DND-41 (cell line): ENCODE results near the gene FAM81B.

Experiments used
- ATAC-seq: fragments of 200-7000 bp; cut with Tn5 transposase; 3 replicates; pipeline ENCODE4 v1.9.1; 2021; ENCODE audit warnings: low read depth; ENCODE audit not compliant: insufficient read depth
- DNase-seq: peaks from one replicate; pipeline ENCODE4 v3.0.0-alpha.2; 2020
- H2AFZ ChIP-seq: 2 replicates; pipeline ENCODE4 v1.6.0; 2012; ENCODE audit warnings: low read depth, low read length
- H3K27ac ChIP-seq: 2 replicates; pipeline ENCODE4 v1.5.1; 2012; ENCODE audit warnings: low read length, inconsistent platforms
- H3K27me3 ChIP-seq: fragments of 200-600 bp; sonication (generic); 2 replicates; pipeline ENCODE4 v1.6.0; 2012; ENCODE audit warnings: low read length, mild to moderate bottlenecking, inconsistent platforms; ENCODE audit not compliant: insufficient read depth, poor library complexity
- H3K36me3 ChIP-seq: 2 replicates; pipeline ENCODE4 v1.5.1; 2012; ENCODE audit warnings: low read length, inconsistent platforms; ENCODE audit not compliant: insufficient read depth
- H3K4me1 ChIP-seq: 2 replicates; pipeline ENCODE4 v1.5.1; 2012; ENCODE audit warnings: mild to moderate bottlenecking, low read length; ENCODE audit not compliant: insufficient read depth
- H3K4me2 ChIP-seq: 2 replicates; pipeline ENCODE4 v1.6.0; 2012; ENCODE audit warnings: mild to moderate bottlenecking, moderate library complexity, low read length, inconsistent platforms; ENCODE audit not compliant: insufficient read depth
- H3K4me3 ChIP-seq, 2 experiments: fragments of 200-600 bp in 1 of 2; shearing (Covaris generic) in 1 of 2; 2 replicates each; pipeline ENCODE4 v1.5.1; 2012 to 2016; ENCODE audit warnings: inconsistent platforms in 2 of 2, low read length in 2 of 2, mild to moderate bottlenecking in 2 of 2, low read depth in 1 of 2, moderate library complexity in 1 of 2
- H3K79me2 ChIP-seq: 2 replicates; pipeline ENCODE4 v1.6.0; 2012; ENCODE audit warnings: low read length, inconsistent platforms; ENCODE audit not compliant: insufficient read depth
- H3K9ac ChIP-seq: 2 replicates; pipeline ENCODE4 v1.6.0; 2012; ENCODE audit warnings: low read depth, mild to moderate bottlenecking, inconsistent platforms, low read length, moderate library complexity
- H3K9me3 ChIP-seq: 2 replicates; pipeline ENCODE4 v1.5.1; 2012; ENCODE audit warnings: low read length, moderate library complexity, mild to moderate bottlenecking, inconsistent platforms; ENCODE audit not compliant: insufficient read depth, severe bottlenecking
- H4K20me1 ChIP-seq: 2 replicates; pipeline ENCODE4 v1.6.0; 2012; ENCODE audit warnings: low read length; ENCODE audit not compliant: insufficient read depth
- CTCF ChIP-seq: IDR thresholded peaks from 2 replicates; pipeline ENCODE4 v1.5.1; 2012; ENCODE audit warnings: borderline replicate concordance, low read length, moderate library complexity, mild to moderate bottlenecking; ENCODE audit not compliant: poor library complexity, severe bottlenecking; ENCODE audit errors: extremely low read depth
- EZH2 ChIP-seq: IDR thresholded peaks from 3 replicates; pipeline ENCODE4 v1.6.1; 2012; ENCODE audit warnings: borderline replicate concordance, low read depth, mild to moderate bottlenecking, moderate library complexity, low read length, inconsistent platforms; ENCODE audit not compliant: severe bottlenecking

The FAM81B gene

GRCh38 chr5:95471487-95471886 is 80.3 kb downstream of the FAM81B start:
- Histone ChIP-seq H3K36me3 (peaks cover 41% of the 10 kb centered on the region), H3K79me2 (no peaks in the 10 kb centered on the region)
- no peak for DNase-seq

GRCh38 chr5:95471942-95472341 is 80.8 kb downstream of the FAM81B start:
- TF ChIP-seq EZH2 (no peak), CTCF (no peak)
- no peaks in the 10 kb centered on the region for H3K79me2 ChIP-seq
- H3K9me3 ChIP-seq: no peaks in the 10 kb centered on the region
- no peak overlapping the region for H3K9ac ChIP-seq
- H3K27me3 ChIP-seq: no peaks in the 10 kb centered on the region
- DNase-seq: no peak
- no peak overlapping the region for H3K27ac ChIP-seq
- no peak overlapping the region for H3K4me2 ChIP-seq
- no peak overlapping the region for H3K4me3 ChIP-seq
- H3K36me3 ChIP-seq: peaks cover 42% of the 10 kb centered on the region
- no peaks in the 10 kb centered on the region for H4K20me1 ChIP-seq
- no peaks in the 10 kb centered on the region for H3K4me1 ChIP-seq
- H2AFZ ChIP-seq: no peak overlapping the region
- ATAC-seq: no peak

More at GRCh38 chr5:95471487-95471886, 80.3 kb downstream of the FAM81B start:
- no peak for ATAC-seq
- Histone ChIP-seq H3K9me3 (no peaks in the 10 kb centered on the region), H3K27ac (no peak overlapping the region), H4K20me1 (no peaks in the 10 kb centered on the region), H3K4me1 (no peaks in the 10 kb centered on the region), H3K9ac (no peak overlapping the region), H3K27me3 (no peaks in the 10 kb centered on the region), H2AFZ (no peak overlapping the region), H3K4me2 (no peak overlapping the region), H3K4me3 (no peak overlapping the region)
- TF ChIP-seq CTCF (no peak), EZH2 (no peak)

- DNase-seq: no peak
- Histone ChIP-seq H3K4me3 (no peak overlapping the region), H3K27ac (no peak overlapping the region), H3K36me3 (peaks cover 97% of the 10 kb centered on the region), H3K79me2 (no peaks in the 10 kb centered on the region), H4K20me1 (no peaks in the 10 kb centered on the region), H3K27me3 (no peaks in the 10 kb centered on the region), H3K9ac (no peak overlapping the region), H3K4me1 (no peaks in the 10 kb centered on the region), H2AFZ (no peak overlapping the region), H3K9me3 (peaks cover 23% of the 10 kb centered on the region), H3K4me2 (no peak overlapping the region)
- TF ChIP-seq CTCF: no peak
- no peak for TF ChIP-seq EZH2
- no peak for ATAC-seq
Observed at GRCh38 chr5:95484421-95484820, 93.3 kb downstream of the FAM81B start.

GRCh38 chr5:95486191-95486590 is 95.0 kb downstream of the FAM81B start:
- Histone ChIP-seq H3K4me3 (no peak overlapping the region), H3K4me2 (no peak overlapping the region), H3K4me1 (no peaks in the 10 kb centered on the region), H2AFZ (no peak overlapping the region), H3K79me2 (no peaks in the 10 kb centered on the region), H3K36me3 (peaks cover 97% of the 10 kb centered on the region), H3K27me3 (no peaks in the 10 kb centered on the region), H3K27ac (no peak overlapping the region), H4K20me1 (no peaks in the 10 kb centered on the region), H3K9me3 (peaks cover 25% of the 10 kb centered on the region), H3K9ac (no peak overlapping the region)
- ATAC-seq (no peak), DNase-seq (no peak)
- TF ChIP-seq CTCF (no peak), EZH2 (no peak)
